Uterus (tissue), 2 donors: ENCODE results near the gene UBQLN3.

Experiments used
- POLR2A ChIP-seq, 2 donors: fragments of 450-650 bp; IDR thresholded peaks; one replicate each; pipeline ENCODE4 v1.6.1; 2016; ENCODE audit warnings: antibody characterized with exemption in 2 of 2, mild to moderate bottlenecking in 1 of 2, moderate library complexity in 1 of 2
- TF ChIP-seq, protein P1 (sequence below), 4 experiments: fragments of 200-600 bp in 2 of 4; fragments of 450-650 bp in 2 of 4; sonication (generic) in 2 of 4; IDR thresholded peaks; one replicate each; pipeline ENCODE4 v1.5.1; 2016 to 2019; ENCODE audit warnings: antibody characterized with exemption in 4 of 4, mild to moderate bottlenecking in 2 of 4, moderate library complexity in 1 of 4

DNA sequence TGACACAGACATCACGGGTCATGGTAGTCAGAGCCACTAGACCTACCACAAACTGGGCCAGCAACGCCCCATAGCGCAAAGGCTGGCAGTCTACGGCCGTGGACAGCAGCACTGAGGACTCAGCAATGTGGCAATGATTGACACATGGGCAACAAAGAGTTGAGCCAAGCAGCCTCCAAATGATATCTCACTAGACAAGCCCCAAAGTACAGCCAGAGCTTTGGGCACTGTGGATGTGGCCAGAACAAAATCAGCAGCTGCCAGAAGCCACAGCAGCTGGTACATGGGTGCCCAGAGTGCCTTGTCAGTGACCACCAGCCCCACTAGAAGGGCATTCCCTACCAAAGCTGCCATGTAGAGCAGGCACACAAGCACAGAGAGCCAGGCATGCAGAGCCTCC lies 18.0 kb upstream of the UBQLN3 start:
- no peak for TF ChIP-seq POLR2A (IDR thresholded peaks at IDR 0.05)
- TF ChIP-seq, protein P1, sequence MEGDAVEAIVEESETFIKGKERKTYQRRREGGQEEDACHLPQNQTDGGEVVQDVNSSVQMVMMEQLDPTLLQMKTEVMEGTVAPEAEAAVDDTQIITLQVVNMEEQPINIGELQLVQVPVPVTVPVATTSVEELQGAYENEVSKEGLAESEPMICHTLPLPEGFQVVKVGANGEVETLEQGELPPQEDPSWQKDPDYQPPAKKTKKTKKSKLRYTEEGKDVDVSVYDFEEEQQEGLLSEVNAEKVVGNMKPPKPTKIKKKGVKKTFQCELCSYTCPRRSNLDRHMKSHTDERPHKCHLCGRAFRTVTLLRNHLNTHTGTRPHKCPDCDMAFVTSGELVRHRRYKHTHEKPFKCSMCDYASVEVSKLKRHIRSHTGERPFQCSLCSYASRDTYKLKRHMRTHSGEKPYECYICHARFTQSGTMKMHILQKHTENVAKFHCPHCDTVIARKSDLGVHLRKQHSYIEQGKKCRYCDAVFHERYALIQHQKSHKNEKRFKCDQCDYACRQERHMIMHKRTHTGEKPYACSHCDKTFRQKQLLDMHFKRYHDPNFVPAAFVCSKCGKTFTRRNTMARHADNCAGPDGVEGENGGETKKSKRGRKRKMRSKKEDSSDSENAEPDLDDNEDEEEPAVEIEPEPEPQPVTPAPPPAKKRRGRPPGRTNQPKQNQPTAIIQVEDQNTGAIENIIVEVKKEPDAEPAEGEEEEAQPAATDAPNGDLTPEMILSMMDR (IDR thresholded peaks at IDR 0.05) = no peak
